IMR-90 (cell line): ENCODE measurements around the gene ZNF292. TPM values are rescaled to one million over a fixed set of nuclear protein-coding genes. Genes with fewer than 3 reads are reported as not detected.

Experiments
- ATAC-seq: fragments of 200-7000 bp; cut with Tn5 transposase; 2 replicates; pipeline ENCODE4 v1.9.1; 2020; ENCODE audit warnings: low read depth, mild to moderate bottlenecking, moderate library complexity
- BruUV-seq: library from RNA; stranded (reverse); fragments of 400-500 nt; replicated peaks from 2 replicates; lab custom pipeline; 2021; lab: Mats Ljungman, UMichigan
- CTCF ChIA-PET: fragments of 300-600 bp; formaldehyde crosslinking; extraction: SDS; loops from one replicate; lab custom pipeline; 2021; ENCODE audit warnings: antibody characterized with exemption; lab: Yijun Ruan, JAX
- POLR2A ChIA-PET: fragments of 300-600 bp; sonication (Branson Sonifier 250); formaldehyde crosslinking; loops from one replicate; lab custom pipeline; 2022; ENCODE audit warnings: antibody characterized with exemption; ENCODE audit not compliant: unreplicated experiment; lab: Charles Lee
- DNase-seq: peaks from one replicate; pipeline ENCODE4 v3.0.0; 2013
- H2AFZ ChIP-seq: replicated peaks from 2 replicates; pipeline ENCODE3; 2013; ENCODE audit warnings: low read length, mild to moderate bottlenecking; ENCODE audit not compliant: poor library complexity
- H2AK5ac ChIP-seq: 2 replicates; pipeline ENCODE4 v1.6.1; 2013; ENCODE audit warnings: low read depth, low read length, inconsistent platforms
- H2AK9ac ChIP-seq: replicated peaks from 2 replicates; pipeline ENCODE3; 2013; ENCODE audit warnings: mild to moderate bottlenecking, low read depth, low read length, moderate library complexity; ENCODE audit not compliant: poor library complexity
- H2BK120ac ChIP-seq: 2 replicates; pipeline ENCODE4 v1.6.1; 2013; ENCODE audit warnings: low read depth, low read length, inconsistent platforms
- H2BK15ac ChIP-seq: 3 replicates; pipeline ENCODE4 v1.6.1; 2013; ENCODE audit warnings: low read depth, low read length, inconsistent platforms
- H2BK20ac ChIP-seq: 2 replicates; pipeline ENCODE4 v1.6.1; 2013; ENCODE audit warnings: low read depth, mild to moderate bottlenecking, inconsistent platforms, low read length, moderate library complexity
- H2BK5ac ChIP-seq: 2 replicates; pipeline ENCODE4 v1.6.1; 2013; ENCODE audit warnings: mild to moderate bottlenecking, low read depth, low read length, inconsistent platforms; ENCODE audit not compliant: poor library complexity, severe bottlenecking
- H3K14ac ChIP-seq: replicated peaks from 2 replicates; pipeline ENCODE4 v1.6.1; 2013; ENCODE audit warnings: low read depth, low read length, inconsistent platforms
- H3K18ac ChIP-seq: 2 replicates; pipeline ENCODE4 v1.6.1; 2013; ENCODE audit warnings: low read depth, low read length, control low read depth
- H3K23ac ChIP-seq: 2 replicates; pipeline ENCODE4 v1.6.1; 2013; ENCODE audit warnings: low read depth, low read length, inconsistent platforms
- H3K27ac ChIP-seq: 2 replicates; pipeline ENCODE4 v1.5.1; 2013; ENCODE audit warnings: mild to moderate bottlenecking, control low read depth, low read length; ENCODE audit not compliant: insufficient read depth
- H3K27me3 ChIP-seq: 2 replicates; pipeline ENCODE4 v1.6.1; 2013; ENCODE audit warnings: low read length; ENCODE audit not compliant: control insufficient read depth, insufficient read depth
- H3K36me3 ChIP-seq: 2 replicates; pipeline ENCODE4 v1.6.1; 2013; ENCODE audit warnings: low read length, mixed read lengths; ENCODE audit not compliant: control insufficient read depth, insufficient read depth
- H3K4ac ChIP-seq: 2 replicates; pipeline ENCODE4 v1.6.1; 2013; ENCODE audit warnings: low read depth, low read length, inconsistent platforms
- H3K4me1 ChIP-seq: 2 replicates; pipeline ENCODE4 v1.6.1; 2013; ENCODE audit warnings: low read length, mixed read lengths; ENCODE audit not compliant: control insufficient read depth, insufficient read depth
- H3K4me2 ChIP-seq: 2 replicates; pipeline ENCODE4 v1.6.1; 2013; ENCODE audit warnings: low read depth, mild to moderate bottlenecking, control low read depth, low read length, moderate library complexity
- H3K4me3 ChIP-seq: 2 replicates; pipeline ENCODE4 v1.5.1; 2013; ENCODE audit warnings: low read depth, mild to moderate bottlenecking, control low read depth, low read length, moderate library complexity; ENCODE audit not compliant: insufficient read depth
- H3K56ac ChIP-seq: 2 replicates; pipeline ENCODE4 v1.6.1; 2013; ENCODE audit warnings: low read length, inconsistent platforms; ENCODE audit not compliant: insufficient read depth; ENCODE audit errors: extremely low read depth
- H3K79me1 ChIP-seq, 2 experiments: 2 replicates each; pipeline ENCODE4 v1.6.1; 2013; ENCODE audit warnings: low read length in 2 of 2, inconsistent platforms in 1 of 2, low read depth in 1 of 2
- H3K9ac ChIP-seq: 2 replicates; pipeline ENCODE4 v1.6.1; 2013; ENCODE audit warnings: low read depth, low read length, control low read depth
- H3K9me1 ChIP-seq: 2 replicates; pipeline ENCODE4 v1.6.1; 2013; ENCODE audit warnings: low read length, inconsistent platforms; ENCODE audit not compliant: insufficient read depth
- H3K9me3 ChIP-seq: 2 replicates; pipeline ENCODE4 v1.6.1; 2013; ENCODE audit warnings: low read length; ENCODE audit not compliant: control insufficient read depth, insufficient read depth
- H4K20me1 ChIP-seq: 2 replicates; pipeline ENCODE4 v1.6.1; 2013; ENCODE audit warnings: low read length, inconsistent platforms; ENCODE audit not compliant: insufficient read depth
- H4K5ac ChIP-seq: 2 replicates; pipeline ENCODE4 v1.6.1; 2013; ENCODE audit warnings: mild to moderate bottlenecking, low read depth, low read length, control low read depth
- H4K8ac ChIP-seq, 2 experiments: 2 replicates each; pipeline ENCODE4 v1.6.1; 2013; ENCODE audit warnings: low read depth in 2 of 2, low read length in 2 of 2, control low read depth in 1 of 2, inconsistent platforms in 1 of 2
- H4K91ac ChIP-seq: 2 replicates; pipeline ENCODE4 v1.6.1; 2013; ENCODE audit warnings: low read depth, low read length, inconsistent platforms; ENCODE audit not compliant: insufficient read depth
- MXI1 ChIP-seq: IDR thresholded peaks from 2 replicates; pipeline ENCODE4 v1.6.1; 2012; ENCODE audit warnings: low read depth, mild to moderate bottlenecking, low read length, moderate library complexity, borderline replicate concordance
- RFX5 ChIP-seq: IDR thresholded peaks from 2 replicates; pipeline ENCODE4 v1.8.0; 2012; ENCODE audit warnings: low read depth, mild to moderate bottlenecking, low read length, moderate library complexity
- dilution Hi-C: fragments of 300-500 bp; cut with HindIII; formaldehyde crosslinking; loops from one replicate; pipeline ENCODE4 v1.14.3; 2018; ENCODE audit warnings: low sequenced_read_pairs; ENCODE audit not compliant: unreplicated experiment
- in situ Hi-C: fragments of 300-500 bp; cut with MboI; formaldehyde crosslinking; loops from 3 replicates; pipeline ENCODE4 v1.14.3; 2019; ENCODE audit warnings: low sequenced_read_pairs, inconsistent platforms, mixed read lengths
- intact Hi-C: fragments of 100-400 bp; cut with micrococcal nuclease; formaldehyde crosslinking; loops from 2 replicates; pipeline ENCODE4 v1.10.0; 2022
- polyA plus RNA-seq, 3 experiments: library from polyadenylated mRNA; depleted of rRNA; stranded (reverse); fragments of >200 nt; gene quantifications; 2 replicates each; pipeline ENCODE4 v1.2.3, GENCODE V29; 2012; ENCODE audit warnings: low replicate concordance in 1 of 3
- total RNA-seq: library from RNA; depleted of rRNA; stranded (reverse); fragments of >200 nt; gene quantifications from 2 replicates; pipeline ENCODE4 v1.2.3, GENCODE V29; 2012

The ZNF292 gene
- total and polyA plus RNA-seq, 2 of the 4 experiments (the other 2 are of a cell fraction): 5.5 to 28.3 TPM

DNA sequence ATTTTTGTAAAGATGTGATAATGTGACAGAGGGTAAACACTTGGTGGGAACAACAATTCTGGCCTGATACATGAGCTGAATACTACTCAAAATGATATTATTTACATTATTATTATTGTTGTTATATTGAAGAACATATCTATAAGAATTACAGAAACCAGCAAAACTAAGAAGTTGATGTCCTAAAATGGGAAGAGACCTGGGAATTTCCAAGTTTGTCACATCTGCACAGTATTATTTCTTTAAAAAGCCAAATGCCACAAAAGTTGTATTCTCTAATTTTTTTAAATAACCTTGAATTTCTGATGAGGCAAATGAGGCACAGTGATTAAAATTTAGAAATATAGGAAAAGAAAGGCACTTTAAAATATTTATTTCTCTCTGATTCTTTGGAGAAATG, 5.0 kb upstream of the ZNF292 start:
- Histone ChIP-seq H4K5ac (no peak overlapping the region), H3K9me3 (no peaks in the 10 kb centered on the region), H3K9ac (no peak overlapping the region), H3K18ac (no peak overlapping the region), H3K23ac (no peak overlapping the region), H3K4me1 (peaks cover 13% of the 10 kb centered on the region), H2AK9ac (no peak overlapping the region), H3K9me1 (peaks cover 3% of the 10 kb centered on the region; the same call in 1 of the 2 replicates), H2BK20ac (no peak overlapping the region), H3K36me3 (no peaks in the 10 kb centered on the region), H3K27ac (no peak overlapping the region), H3K79me1 (peaks cover 0 to 24% of the 10 kb centered on the region in 2 experiments; a peak in 2 of 4 replicates), H3K27me3 (peaks cover 1% of the 10 kb centered on the region; the same call in 1 of the 2 replicates), H4K20me1 (no peaks in the 10 kb centered on the region; the same call in 1 of the 2 replicates), H2AFZ (no peak overlapping the region), H2BK5ac (no peak overlapping the region), H3K4me3 (no peak overlapping the region), H3K56ac (no peak overlapping the region), H2AK5ac (no peak overlapping the region), H3K14ac (no peak overlapping the region), H2BK120ac (no peak overlapping the region), H4K8ac (no peak overlapping the region), H4K91ac (no peak overlapping the region), H3K4me2 (no peak overlapping the region), H3K4ac (no peak overlapping the region), H2BK15ac (no peak overlapping the region)
- no peak for DNase-seq
- no TSS peak for BruUV-seq
- in situ Hi-C loops: no loop called here
- intact Hi-C loops: loop anchor here (10.0 kb wide), 1 partner anchor 324 kb away; the partner anchor contains the start of gene SLC35A1
- ATAC-seq: no peak
- ChIA-PET CTCF (no interaction called here), POLR2A (no interaction called here)
- dilution Hi-C loops: no loop called here
- TF ChIP-seq RFX5 (no peak), MXI1 (no peak)
